GM21423 (cell line): Measurements from ENCODE around the gene SVOPL.
"Not testable (repeated sequence)": the region's sequence is repeated elsewhere in the genome, so short reads cannot be mapped to it uniquely, and the experiment has no call there.

ENCODE experiments used
- ATAC-seq: cut with Tn5 transposase; IDR thresholded peaks from one replicate; pipeline ENCODE4 v1.9.1; 2021; ENCODE audit warnings: mild to moderate bottlenecking, moderate library complexity; ENCODE audit not compliant: unreplicated experiment

Gene SVOPL

GRCh38 chr7:138700857-138701536, at the start of gene SVOPL:
SVOPL (minus strand) TSS chr7:138701362; CDS start chr7:138679045, 22,317 bp downstream.
- ATAC-seq = no peak

- no peak for ATAC-seq
Measured at GRCh38 chr7:138750473-138750872, 49.3 kb upstream of the SVOPL start.

GRCh38 chr7:138749960-138750359, 48.8 kb upstream of the SVOPL start:
- ATAC-seq = no peak

GRCh38 chr7:138748666-138749065, 47.5 kb upstream of the SVOPL start:
- no peak for ATAC-seq

- ATAC-seq = no peak
Measured at GRCh38 chr7:138746073-138746472, 44.9 kb upstream of the SVOPL start.

GRCh38 chr7:138745189-138745588, 44.0 kb upstream of the SVOPL start:
- no peak for ATAC-seq

- ATAC-seq = no peak
Measured at GRCh38 chr7:138741453-138741735, 40.2 kb upstream of the SVOPL start.

- ATAC-seq = no peak
Measured at GRCh38 chr7:138739859-138740258, 38.7 kb upstream of the SVOPL start.

GRCh38 chr7:138738551-138739335, 37.6 kb upstream of the SVOPL start:
- peak; percentile 69 for ATAC-seq

GRCh38 chr7:138738114-138738513, 37.0 kb upstream of the SVOPL start:
- ATAC-seq = no peak

- ATAC-seq = no peak
Measured at GRCh38 chr7:138735399-138735798, 34.2 kb upstream of the SVOPL start.

GRCh38 chr7:138731733-138732132, 30.6 kb upstream of the SVOPL start:
- not testable (repeated sequence) for ATAC-seq

- ATAC-seq = no peak
Measured at GRCh38 chr7:138729444-138729843, 28.3 kb upstream of the SVOPL start.

- no peak for ATAC-seq
Measured at GRCh38 chr7:138727336-138728099, 26.4 kb upstream of the SVOPL start.

GRCh38 chr7:138726288-138726687, 25.1 kb upstream of the SVOPL start:
- no peak for ATAC-seq

GRCh38 chr7:138720286-138720685, 19.1 kb upstream of the SVOPL start:
- no peak for ATAC-seq

GRCh38 chr7:138716889-138717288, 15.7 kb upstream of the SVOPL start:
- no peak for ATAC-seq

GRCh38 chr7:138713191-138713590, 12.0 kb upstream of the SVOPL start:
- no peak for ATAC-seq

- ATAC-seq = no peak
Measured at GRCh38 chr7:138712652-138713051, 11.5 kb upstream of the SVOPL start.

GRCh38 chr7:138710536-138711385, 9.6 kb upstream of the SVOPL start:
- ATAC-seq = no peak

- ATAC-seq = no peak
Measured at GRCh38 chr7:138705167-138705566, 4.0 kb upstream of the SVOPL start.
